Mesenchymal stem cell (in vitro differentiated cells and primary cell): ENCODE results near the gene TNFAIP1.
A peak's percentile ranks its signal among the peaks of the same experiment; 100 is the strongest.

Source experiments
- DNase-seq: peaks from one replicate; pipeline ENCODE4 v3.0.0-alpha.2; 2013
- H2AFZ ChIP-seq: one replicate; pipeline ENCODE4 v1.6.1; 2013; ENCODE audit warnings: low read depth, mild to moderate bottlenecking, control low read depth, inconsistent platforms, low read length, moderate library complexity
- H2AK5ac ChIP-seq: 2 replicates; pipeline ENCODE4 v1.6.1; 2013; ENCODE audit warnings: low read length, moderate library complexity, mild to moderate bottlenecking, inconsistent platforms; ENCODE audit not compliant: severe bottlenecking
- H2BK120ac ChIP-seq: one replicate; pipeline ENCODE4 v1.6.1; 2013; ENCODE audit warnings: low read depth, mild to moderate bottlenecking, inconsistent platforms, low read length, moderate library complexity
- H2BK12ac ChIP-seq, 2 experiments: one replicate each; pipeline ENCODE4 v1.6.1; 2013; ENCODE audit warnings: inconsistent platforms in 2 of 2, low read length in 2 of 2, mild to moderate bottlenecking in 2 of 2, moderate library complexity in 2 of 2, control low read depth in 1 of 2
- H2BK15ac ChIP-seq: one replicate; pipeline ENCODE4 v1.6.1; 2013; ENCODE audit warnings: mild to moderate bottlenecking, low read depth, inconsistent platforms; ENCODE audit not compliant: poor library complexity, severe bottlenecking
- H2BK5ac ChIP-seq: 2 replicates; pipeline ENCODE4 v1.6.1; 2013; ENCODE audit warnings: low read depth, mild to moderate bottlenecking, low read length, control low read depth, inconsistent platforms; ENCODE audit not compliant: poor library complexity, severe bottlenecking
- H3K14ac ChIP-seq, 2 experiments: one replicate each; pipeline ENCODE4 v1.6.1; 2013; ENCODE audit warnings: inconsistent platforms in 2 of 2, low read length in 2 of 2, control low read depth in 1 of 2, mild to moderate bottlenecking in 1 of 2, moderate library complexity in 1 of 2
- H3K18ac ChIP-seq, 2 experiments: one replicate each; pipeline ENCODE4 v1.6.1; 2013; ENCODE audit warnings: inconsistent platforms in 2 of 2, low read length in 2 of 2, control low read depth in 1 of 2, low read depth in 1 of 2, mild to moderate bottlenecking in 1 of 2
- H3K23ac ChIP-seq, 2 experiments: one replicate each; pipeline ENCODE4 v1.6.1; 2013; ENCODE audit warnings: inconsistent platforms in 2 of 2, low read length in 2 of 2, mild to moderate bottlenecking in 2 of 2, moderate library complexity in 2 of 2, control low read depth in 1 of 2
- H3K27ac ChIP-seq: 2 replicates; pipeline ENCODE4 v1.5.1; 2013; ENCODE audit warnings: mild to moderate bottlenecking, moderate library complexity, low read length, control low read depth, inconsistent platforms; ENCODE audit not compliant: poor library complexity, severe bottlenecking
- H3K27me3 ChIP-seq, 2 experiments: 2 replicates each; pipeline versions ENCODE4 v1.6.1 to v1.7.0; 2013; ENCODE audit warnings: low read length in 2 of 2, mild to moderate bottlenecking in 2 of 2, moderate library complexity in 2 of 2, control low read depth in 1 of 2, inconsistent platforms in 1 of 2; ENCODE audit not compliant: control insufficient read depth in 1 of 2, insufficient read depth in 1 of 2
- H3K36me3 ChIP-seq, 2 experiments: 2 replicates each; pipeline versions ENCODE4 v1.6.1 to v1.7.0; 2013; ENCODE audit warnings: low read length in 2 of 2, control low read depth in 1 of 2, inconsistent platforms in 1 of 2, low read depth in 1 of 2, mild to moderate bottlenecking in 1 of 2; ENCODE audit not compliant: insufficient read depth in 2 of 2, control insufficient read depth in 1 of 2
- H3K4ac ChIP-seq, 2 experiments: one replicate each; pipeline ENCODE4 v1.6.1; 2013; ENCODE audit warnings: inconsistent platforms in 2 of 2, low read length in 2 of 2, mild to moderate bottlenecking in 2 of 2, moderate library complexity in 2 of 2, control low read depth in 1 of 2, low read depth in 1 of 2
- H3K4me1 ChIP-seq: 2 replicates; pipeline ENCODE4 v1.6.1; 2013; ENCODE audit warnings: low read depth, low read length, control low read depth; ENCODE audit not compliant: control insufficient read depth, insufficient read depth
- H3K4me2 ChIP-seq: 2 replicates; pipeline ENCODE4 v1.6.1; 2013; ENCODE audit warnings: low read length, mild to moderate bottlenecking, inconsistent platforms; ENCODE audit not compliant: poor library complexity, severe bottlenecking
- H3K4me3 ChIP-seq, 2 experiments: 2 replicates each; pipeline versions ENCODE4 v1.5.1 to v1.7.0; 2013; ENCODE audit warnings: low read length in 2 of 2, mild to moderate bottlenecking in 2 of 2, control low read depth in 1 of 2, low read depth in 1 of 2; ENCODE audit not compliant: insufficient read depth in 1 of 2
- H3K79me1 ChIP-seq: replicated peaks from 2 replicates; pipeline ENCODE4 v1.6.1; 2013; ENCODE audit warnings: mild to moderate bottlenecking, control low read depth, low read length, inconsistent platforms; ENCODE audit not compliant: poor library complexity, severe bottlenecking
- H3K9ac ChIP-seq: 2 replicates; pipeline ENCODE4 v1.7.0; 2013; ENCODE audit warnings: mild to moderate bottlenecking, low read length, moderate library complexity
- H3K9me3 ChIP-seq: 2 replicates; pipeline ENCODE4 v1.7.0; 2013; ENCODE audit warnings: mild to moderate bottlenecking, low read length; ENCODE audit not compliant: control insufficient read depth
- H4K8ac ChIP-seq: one replicate; pipeline ENCODE4 v1.6.1; 2013; ENCODE audit warnings: inconsistent platforms, mild to moderate bottlenecking, low read length, moderate library complexity
- H4K91ac ChIP-seq: one replicate; pipeline ENCODE4 v1.6.1; 2013; ENCODE audit warnings: mild to moderate bottlenecking, low read length, inconsistent platforms
- WGBS: methylation state at CpG from one replicate; pipeline ENCODE4 v1.1.7; 2013; ENCODE audit warnings: mixed read lengths; 5-methylcytosine and 5-hydroxymethylcytosine counted together

TNFAIP1 gene

DNA sequence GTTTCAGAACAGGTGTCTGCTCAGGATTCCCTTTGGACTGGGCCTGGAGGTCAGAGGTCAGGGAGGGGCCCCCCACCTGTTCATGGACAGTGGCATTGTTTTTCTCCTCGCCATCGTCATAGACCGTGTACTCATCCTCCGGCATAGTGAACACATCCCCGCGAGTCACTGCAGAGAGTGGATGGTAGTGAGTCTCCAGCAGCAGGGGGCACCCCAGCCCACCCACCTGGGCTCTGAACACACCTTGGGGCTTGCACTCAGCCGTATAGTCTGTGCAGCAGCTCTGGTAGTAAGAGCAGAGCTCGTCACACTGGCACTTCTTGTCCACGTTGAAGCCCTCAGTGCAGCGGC, 34.1 kb downstream of the TNFAIP1 start:
- H2AFZ ChIP-seq, result no peak overlapping the region
- no peak overlapping the region for H3K4me2 ChIP-seq
- H4K91ac ChIP-seq, result no peak overlapping the region
- peaks cover 3 to 21% of the 10 kb centered on the region in 2 experiments for H3K36me3 ChIP-seq
- H2BK120ac ChIP-seq, result no peak overlapping the region
- WGBS, result 78% methylated on average over 10 of the region's 10 CpGs
- no peak overlapping the region for H3K27ac ChIP-seq
- H3K27me3 ChIP-seq, result peaks cover 0 to 11% of the 10 kb centered on the region in 2 experiments
- H2AK5ac ChIP-seq, result no peak overlapping the region
- H2BK12ac ChIP-seq, result no peak overlapping the region
- H3K9me3 ChIP-seq, result no peaks in the 10 kb centered on the region
- H3K4me1 ChIP-seq, result peaks cover 21% of the 10 kb centered on the region
- H3K18ac ChIP-seq, result peak overlapping the region in 1 of 2 experiments; percentile 21
- H3K9ac ChIP-seq, result no peak overlapping the region
- no peak overlapping the region for H3K4ac ChIP-seq
- DNase-seq, result no peak
- H2BK5ac ChIP-seq, result no peak overlapping the region
- H3K23ac ChIP-seq, result no peak overlapping the region
- H3K79me1 ChIP-seq, result peaks cover under 1% of the 10 kb centered on the region
- no peak overlapping the region for H4K8ac ChIP-seq
- H2BK15ac ChIP-seq, result no peak overlapping the region
- H3K4me3 ChIP-seq, result no peak overlapping the region
- H3K14ac ChIP-seq, result no peak overlapping the region

DNA sequence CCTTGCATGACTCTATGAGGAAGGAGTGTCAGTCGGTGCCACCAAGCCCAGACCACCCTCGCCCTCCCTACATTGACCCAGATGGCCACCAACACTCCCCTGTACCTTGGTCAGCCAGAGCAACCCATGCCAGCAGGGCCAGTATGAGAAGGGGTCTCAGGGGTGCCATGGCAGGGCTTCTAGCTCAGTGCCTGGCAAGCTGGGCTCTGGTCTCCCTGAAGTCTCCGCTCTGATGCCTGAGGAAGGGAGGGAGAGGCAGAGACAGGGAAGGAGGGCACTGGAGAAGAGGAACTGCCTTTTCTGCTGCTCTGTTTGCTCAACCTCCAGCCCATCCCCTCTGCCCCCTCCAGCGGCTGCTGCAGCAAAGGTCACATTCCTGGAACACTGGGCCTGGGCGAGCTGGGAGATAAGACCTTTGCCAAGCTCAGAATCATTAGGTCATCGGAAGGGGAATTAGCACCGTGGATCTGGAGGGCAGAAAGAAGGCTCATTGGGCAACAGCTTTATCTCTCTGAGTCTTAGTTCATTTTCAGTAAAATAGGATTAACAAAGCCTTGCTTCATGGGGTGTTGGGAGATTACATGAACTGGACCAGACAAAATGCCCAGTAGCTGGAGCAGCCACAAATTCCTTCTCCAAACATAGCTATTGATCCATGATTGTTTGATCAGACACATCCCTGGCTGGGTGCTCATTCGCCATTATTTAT, 34.6 kb downstream of the TNFAIP1 start, which contains the start of gene VTN:
Gene VTN (minus strand): TSS at position 273 of the 709 bp plus-strand sequence. CDS start 104 bp downstream, at position 169.
- Histone ChIP-seq H4K8ac (no peak within 1 kb of the TSS), H3K36me3 (peaks cover 0 to 16% of the 10 kb centered on the region in 2 experiments), H3K18ac (peak within 1 kb of the TSS in 1 of 2 experiments; percentile 21), H3K4me2 (peak within 1 kb of the TSS; percentile 87), H3K14ac (no peak within 1 kb of the TSS), H2BK12ac (no peak within 1 kb of the TSS), H4K91ac (no peak within 1 kb of the TSS), H3K9ac (peak within 1 kb of the TSS; percentile 33), H3K4me1 (peaks cover 21% of the 10 kb centered on the region), H2AK5ac (no peak within 1 kb of the TSS), H3K9me3 (no peaks in the 10 kb centered on the region), H3K23ac (no peak within 1 kb of the TSS), H3K27ac (peak within 1 kb of the TSS; percentile 15), H2BK15ac (no peak within 1 kb of the TSS), H2AFZ (no peak within 1 kb of the TSS), H3K27me3 (peaks cover 0 to 11% of the 10 kb centered on the region in 2 experiments), H2BK5ac (no peak within 1 kb of the TSS), H3K79me1 (no peaks in the 10 kb centered on the region), H3K4me3 (peak within 1 kb of the TSS in 1 of 2 experiments; percentile 81), H2BK120ac (no peak within 1 kb of the TSS), H3K4ac (no peak within 1 kb of the TSS)
- DNase-seq, result peak; percentile 50
- 34% methylated on average over 6 of the region's 8 CpGs for WGBS

DNA sequence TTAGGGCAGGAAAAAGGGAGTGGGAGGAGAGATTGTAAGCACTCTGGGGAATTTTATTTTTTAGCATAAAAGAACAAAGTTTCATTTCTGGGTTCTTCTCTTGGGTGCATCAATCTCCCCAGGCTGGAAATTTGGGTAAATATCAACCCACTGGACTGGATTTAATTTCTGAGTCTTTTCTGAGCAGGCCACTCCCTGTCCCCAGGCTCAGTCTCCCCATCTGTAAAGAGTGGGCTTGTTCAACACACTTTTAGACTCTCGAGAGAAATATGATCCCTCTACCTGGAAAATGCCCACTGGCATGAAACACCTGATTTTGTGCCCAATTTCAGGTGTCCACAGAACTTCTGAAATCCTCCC, 35.2 kb downstream of the TNFAIP1 start:
- Histone ChIP-seq H2BK12ac (no peak overlapping the region), H3K14ac (no peak overlapping the region), H3K9ac (peak overlapping the region; percentile 33), H2BK5ac (no peak overlapping the region), H2AK5ac (no peak overlapping the region), H2AFZ (no peak overlapping the region), H3K36me3 (peaks cover 0 to 12% of the 10 kb centered on the region in 2 experiments), H3K79me1 (no peaks in the 10 kb centered on the region), H4K8ac (no peak overlapping the region), H3K4me2 (no peak overlapping the region), H2BK120ac (no peak overlapping the region), H2BK15ac (no peak overlapping the region), H3K18ac (no peak overlapping the region), H4K91ac (no peak overlapping the region), H3K9me3 (no peaks in the 10 kb centered on the region), H3K4me1 (peaks cover 21% of the 10 kb centered on the region), H3K4ac (no peak overlapping the region), H3K27ac (peak overlapping the region; percentile 15), H3K23ac (no peak overlapping the region), H3K27me3 (peaks cover 0 to 11% of the 10 kb centered on the region in 2 experiments), H3K4me3 (peak overlapping the region in 1 of 2 experiments; percentile 81)
- DNase-seq, result no peak
- WGBS, result 95% methylated on average over 1 of the region's 1 CpG

DNA sequence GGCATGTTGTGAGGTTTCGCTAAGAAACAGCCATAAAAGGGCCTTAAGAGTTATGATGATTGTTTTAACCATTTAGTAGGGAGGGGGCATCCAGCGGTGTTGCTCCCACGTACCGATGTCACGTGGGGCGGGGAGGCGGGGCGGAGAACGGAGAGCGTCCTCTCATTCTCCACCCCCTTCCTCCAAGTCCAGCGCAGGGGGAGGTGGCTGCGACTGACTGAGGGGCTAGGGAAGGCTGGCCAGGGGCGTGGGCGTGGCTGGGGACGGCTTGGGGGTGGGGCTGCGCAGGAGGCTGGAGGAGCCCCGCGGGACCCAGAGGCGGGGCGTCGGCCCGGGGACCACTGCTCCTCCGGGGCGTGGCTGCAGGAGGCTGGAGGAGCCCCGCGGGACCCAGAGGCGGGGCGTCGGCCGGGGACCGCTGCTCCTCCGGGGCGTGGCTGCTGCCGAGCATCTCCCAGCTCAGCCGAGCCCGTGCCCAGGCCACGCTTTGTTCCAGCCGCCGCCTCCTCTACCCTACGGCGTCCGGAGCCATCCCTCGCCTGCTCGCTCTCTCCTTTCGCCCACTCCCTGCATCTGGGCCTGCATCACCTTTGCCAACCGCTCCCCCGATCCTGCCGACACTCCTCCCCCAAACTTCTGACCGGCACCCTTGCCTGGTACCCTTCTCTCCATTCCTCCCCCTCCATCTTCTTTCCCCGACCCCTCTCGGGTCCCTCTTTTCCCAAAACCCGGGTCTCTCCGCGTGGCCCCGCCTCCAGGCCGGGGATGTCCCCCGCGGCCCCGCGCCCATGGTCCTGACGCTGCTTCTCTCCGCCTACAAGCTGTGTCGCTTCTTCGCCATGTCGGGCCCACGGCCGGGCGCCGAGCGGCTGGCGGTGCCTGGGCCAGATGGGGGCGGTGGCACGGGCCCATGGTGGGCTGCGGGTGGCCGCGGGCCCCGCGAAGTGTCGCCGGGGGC, 36.0 kb downstream of the TNFAIP1 start, which contains the start of gene SARM1:
Gene SARM1 (plus strand): TSS at position 450 of the 958 bp plus-strand sequence. CDS start 339 bp downstream, at position 789.
- H3K4me1 ChIP-seq, result peaks cover 21% of the 10 kb centered on the region
- peak within 1 kb of the TSS; percentile 78 for H3K9ac ChIP-seq
- peak within 1 kb of the TSS; percentile 1 for H2AFZ ChIP-seq
- peak within 1 kb of the TSS in 1 of 2 experiments; percentile 78 for H3K23ac ChIP-seq
- H4K91ac ChIP-seq, result peak within 1 kb of the TSS; percentile 54
- H3K4ac ChIP-seq, result peak within 1 kb of the TSS in 1 of 2 experiments; percentile 47
- under 1% methylated on average over 64 of the region's 80 CpGs for WGBS
- H3K27ac ChIP-seq, result peak within 1 kb of the TSS; percentile 15
- peaks cover 0 to 11% of the 10 kb centered on the region in 2 experiments for H3K27me3 ChIP-seq
- no peak within 1 kb of the TSS for H2BK5ac ChIP-seq
- peak within 1 kb of the TSS in 1 of 2 experiments; percentile 55 for H2BK12ac ChIP-seq
- no peaks in the 10 kb centered on the region for H3K9me3 ChIP-seq
- peak within 1 kb of the TSS in 1 of 2 experiments; percentile 76 for H3K14ac ChIP-seq
- H4K8ac ChIP-seq, result peak within 1 kb of the TSS; percentile 84
- H3K4me2 ChIP-seq, result peak within 1 kb of the TSS; percentile 87
- H2AK5ac ChIP-seq, result no peak within 1 kb of the TSS
- H2BK15ac ChIP-seq, result no peak within 1 kb of the TSS
- H3K18ac ChIP-seq, result peak within 1 kb of the TSS; percentile 63 to 80
- no peaks in the 10 kb centered on the region for H3K79me1 ChIP-seq
- peaks cover 0 to 12% of the 10 kb centered on the region in 2 experiments for H3K36me3 ChIP-seq
- no peak within 1 kb of the TSS for H2BK120ac ChIP-seq
- peak; percentile 86 for DNase-seq
- peak within 1 kb of the TSS; percentile 54 to 81 for H3K4me3 ChIP-seq
